Caco-2 (cell line): Measurements from ENCODE around the gene STK24. TPM values are rescaled to one million over a fixed set of nuclear protein-coding genes. Genes with fewer than 3 reads are reported as not detected.

Experiments used
- BruUV-seq: library from RNA; stranded (reverse); fragments of 400-500 nt; replicated peaks from 2 replicates; lab custom pipeline; 2021; lab: Mats Ljungman, UMichigan
- CTCF ChIA-PET: fragments of 300-600 bp; sonication (Branson Sonifier 250); formaldehyde crosslinking; loops from one replicate; lab custom pipeline; 2022; ENCODE audit warnings: antibody characterized with exemption; lab: Charles Lee
- POLR2A ChIA-PET: fragments of 300-600 bp; sonication (Branson Sonifier 250); formaldehyde crosslinking; loops from one replicate; lab custom pipeline; 2022; ENCODE audit warnings: antibody characterized with exemption; lab: Charles Lee
- DNase-seq, 2 experiments: peaks; one replicate each; pipeline versions ENCODE4 v3.0.0 to v3.0.0-alpha.2; 2020 to 2022
- H3K27me3 ChIP-seq: replicated peaks from 2 replicates; pipeline ENCODE4 v1.6.0; 2011; ENCODE audit warnings: low read length; ENCODE audit not compliant: control insufficient read depth, insufficient read depth
- H3K36me3 ChIP-seq: 2 replicates; pipeline ENCODE4 v1.5.1; 2011; ENCODE audit warnings: low read length; ENCODE audit not compliant: control insufficient read depth, insufficient read depth
- H3K4me1 ChIP-seq: fragments of 250-450 bp; sonication (Bioruptor Pico); 2 replicates; pipeline ENCODE4 v1.5.1; 2020; ENCODE audit warnings: mild to moderate bottlenecking
- H3K4me3 ChIP-seq: 2 replicates; pipeline ENCODE4 v1.5.1; 2011; ENCODE audit warnings: low read depth, mild to moderate bottlenecking, control low read depth, low read length
- H3K9me3 ChIP-seq: fragments of 250-450 bp; sonication (Bioruptor Pico); 2 replicates; pipeline ENCODE4 v1.5.1; 2020; ENCODE audit warnings: mild to moderate bottlenecking, moderate library complexity
- H3K27ac Mint-ChIP-seq: one replicate; pipeline ENCODE4 v1.8.0; 2022; ENCODE audit warnings: mixed read lengths; ENCODE audit not compliant: unreplicated experiment
- H3K27me3 Mint-ChIP-seq: one replicate; pipeline ENCODE4 v1.8.0; 2022; ENCODE audit warnings: mixed read lengths; ENCODE audit not compliant: insufficient read depth, unreplicated experiment
- H3K36me3 Mint-ChIP-seq: one replicate; pipeline ENCODE4 v1.8.0; 2022; ENCODE audit warnings: mild to moderate bottlenecking, mixed read lengths; ENCODE audit not compliant: insufficient read depth, unreplicated experiment
- H3K4me1 Mint-ChIP-seq: one replicate; pipeline ENCODE4 v1.8.0; 2022; ENCODE audit warnings: low read depth, mixed read lengths; ENCODE audit not compliant: unreplicated experiment
- H3K4me3 Mint-ChIP-seq: one replicate; pipeline ENCODE4 v1.8.0; 2022; ENCODE audit warnings: mild to moderate bottlenecking, moderate library complexity, mixed read lengths; ENCODE audit not compliant: unreplicated experiment
- H3K9me3 Mint-ChIP-seq: one replicate; pipeline ENCODE4 v1.8.0; 2022; ENCODE audit warnings: mixed read lengths; ENCODE audit not compliant: unreplicated experiment
- CTCF ChIP-seq, 2 experiments: fragments of 200-600 bp in 1 of 2; IDR thresholded peaks; 1 replicate in 1 of 2; 2 replicates in 1 of 2; pipeline versions ENCODE4 v1.5.1 to v1.8.0; 2011 to 2022; ENCODE audit warnings: antibody characterized with exemption in 1 of 2, control low read depth in 1 of 2, inconsistent platforms in 1 of 2, low read depth in 1 of 2, low read length in 1 of 2, mild to moderate bottlenecking in 1 of 2, moderate library complexity in 1 of 2; ENCODE audit not compliant: insufficient read depth in 1 of 2, severe bottlenecking in 1 of 2, unreplicated experiment in 1 of 2
- intact Hi-C: fragments of 100-400 bp; cut with micrococcal nuclease; formaldehyde crosslinking; loops from one replicate; pipeline ENCODE4 v1.10.0; 2022; ENCODE audit not compliant: unreplicated experiment
- total RNA-seq: library from RNA; stranded (reverse); gene quantifications from 2 replicates; pipeline ENCODE4 v1.2.3, GENCODE V29; 2022

STK24 gene
- total RNA-seq, 1 experiment from 2014 or later: 253 TPM

GRCh38 chr13:98496479-98496791, 80.5 kb downstream of the STK24 start:
- Mint-ChIP-seq H3K9me3 (no peaks in the 10 kb centered on the region), H3K36me3 (peaks cover 82% of the 10 kb centered on the region), H3K4me3 (no peak overlapping the region), H3K27ac (peak overlapping the region; percentile 50), H3K27me3 (no peaks in the 10 kb centered on the region), H3K4me1 (peaks cover 35% of the 10 kb centered on the region)
- ChIA-PET POLR2A (no interaction called here), CTCF (no interaction called here)
- no TSS peak for BruUV-seq
- Histone ChIP-seq H3K4me3 (no peak overlapping the region), H3K36me3 (no peaks in the 10 kb centered on the region), H3K9me3 (no peaks in the 10 kb centered on the region), H3K4me1 (peaks cover 21% of the 10 kb centered on the region; the same call in 1 of the 2 replicates), H3K27me3 (no peaks in the 10 kb centered on the region)
- intact Hi-C loops: no loop called here
- TF ChIP-seq CTCF (IDR thresholded peaks at IDR 0.05; ENCODE audit: insufficient read depth in 1 of 2, low read depth in 1 of 2, low read length in 1 of 2, severe bottlenecking in 1 of 2, unreplicated experiment in 1 of 2): no peak
- no peak for DNase-seq

GRCh38 chr13:98495627-98496478, 81.1 kb downstream of the STK24 start:
- no peaks in the 10 kb centered on the region for H3K27me3 Mint-ChIP-seq
- Histone ChIP-seq H3K4me1 (peaks cover 24% of the 10 kb centered on the region; the same call in 1 of the 2 replicates), H3K27me3 (no peaks in the 10 kb centered on the region), H3K36me3 (no peaks in the 10 kb centered on the region), H3K4me3 (no peak overlapping the region), H3K9me3 (no peaks in the 10 kb centered on the region)
- H3K4me1 Mint-ChIP-seq: peaks cover 35% of the 10 kb centered on the region
- peaks cover 80% of the 10 kb centered on the region for H3K36me3 Mint-ChIP-seq
- BruUV-seq: no TSS peak
- ChIA-PET POLR2A (interaction anchor here (0.7 kb wide), 1 partner anchor 51 kb away, joined by 3 read pairs; no protein-coding TSS in a partner anchor), CTCF (no interaction called here)
- TF ChIP-seq CTCF (IDR thresholded peaks at IDR 0.05; ENCODE audit: insufficient read depth in 1 of 2, low read depth in 1 of 2, low read length in 1 of 2, severe bottlenecking in 1 of 2, unreplicated experiment in 1 of 2): no peak
- H3K27ac Mint-ChIP-seq: peak overlapping the region; percentile 55
- H3K4me3 Mint-ChIP-seq: no peak overlapping the region
- no peaks in the 10 kb centered on the region for H3K9me3 Mint-ChIP-seq
- intact Hi-C loops: no loop called here
- no peak for DNase-seq

GRCh38 chr13:98494769-98495168, 82.1 kb downstream of the STK24 start:
- POLR2A ChIA-PET: no interaction called here
- Histone ChIP-seq H3K36me3 (no peaks in the 10 kb centered on the region), H3K9me3 (no peaks in the 10 kb centered on the region), H3K4me1 (peaks cover 33% of the 10 kb centered on the region; the same call in 1 of the 2 replicates), H3K4me3 (no peak overlapping the region), H3K27me3 (no peaks in the 10 kb centered on the region)
- no peaks in the 10 kb centered on the region for H3K27me3 Mint-ChIP-seq
- H3K4me3 Mint-ChIP-seq: no peak overlapping the region
- DNase-seq: no peak
- intact Hi-C loops: no loop called here
- no peak overlapping the region for H3K27ac Mint-ChIP-seq
- no peak for TF ChIP-seq CTCF (IDR thresholded peaks at IDR 0.05; ENCODE audit: insufficient read depth in 1 of 2, low read depth in 1 of 2, low read length in 1 of 2, severe bottlenecking in 1 of 2, unreplicated experiment in 1 of 2)
- CTCF ChIA-PET: no interaction called here
- H3K9me3 Mint-ChIP-seq: no peaks in the 10 kb centered on the region
- peaks cover 41% of the 10 kb centered on the region for H3K4me1 Mint-ChIP-seq
- H3K36me3 Mint-ChIP-seq: peaks cover 78% of the 10 kb centered on the region
- no TSS peak for BruUV-seq
